NCI-H1092 (cell line): ENCODE measurements around the gene DGAT2.
"Not testable (repeated sequence)": the region's sequence is repeated elsewhere in the genome, so short reads cannot be mapped to it uniquely, and the experiment has no call there.

Experiments used
- DNase-seq: peaks from one replicate; lab custom pipeline; 2025; lab: John Stamatoyannopoulos, UW

Gene DGAT2

DNA sequence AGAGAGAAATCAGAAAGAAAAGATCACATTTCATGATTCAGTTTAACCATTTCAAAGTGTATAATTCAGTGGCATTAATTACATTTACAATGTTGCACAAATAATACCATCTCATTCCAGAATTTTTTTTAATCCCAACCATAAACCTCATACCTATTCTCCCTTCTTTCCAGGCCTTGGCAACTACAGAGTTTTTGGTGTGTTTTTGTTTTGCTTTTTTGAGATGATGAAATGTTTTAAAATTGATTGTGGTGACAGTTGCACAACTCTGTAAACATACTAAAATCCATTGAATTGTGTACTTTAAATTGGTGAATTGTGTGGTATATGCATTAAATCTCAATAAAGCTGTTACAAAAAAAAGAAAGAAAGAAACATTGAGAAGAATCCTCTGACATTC is 13.6 kb upstream of the DGAT2 start:
- DNase-seq = not testable (repeated sequence)

DNA sequence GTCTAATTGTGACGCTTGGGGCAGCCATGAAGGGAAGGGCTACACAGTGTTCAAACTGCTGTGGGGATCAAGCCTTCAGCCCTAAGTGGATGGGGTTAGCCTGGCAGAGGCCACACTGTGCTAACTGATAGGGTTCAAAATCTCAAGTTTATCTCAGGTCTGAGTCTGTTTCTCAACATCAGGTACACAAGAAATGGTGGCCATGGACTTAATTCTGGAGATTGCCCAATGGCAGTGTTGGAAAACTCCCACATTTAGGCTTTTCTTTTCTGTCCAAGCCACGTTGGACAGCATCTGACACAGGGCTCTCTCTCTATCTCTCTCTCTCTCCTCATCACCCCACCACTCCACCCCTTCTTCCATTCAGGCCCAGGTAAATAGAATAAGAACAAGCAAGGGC is 10.9 kb upstream of the DGAT2 start:
- no peak for DNase-seq

DNA sequence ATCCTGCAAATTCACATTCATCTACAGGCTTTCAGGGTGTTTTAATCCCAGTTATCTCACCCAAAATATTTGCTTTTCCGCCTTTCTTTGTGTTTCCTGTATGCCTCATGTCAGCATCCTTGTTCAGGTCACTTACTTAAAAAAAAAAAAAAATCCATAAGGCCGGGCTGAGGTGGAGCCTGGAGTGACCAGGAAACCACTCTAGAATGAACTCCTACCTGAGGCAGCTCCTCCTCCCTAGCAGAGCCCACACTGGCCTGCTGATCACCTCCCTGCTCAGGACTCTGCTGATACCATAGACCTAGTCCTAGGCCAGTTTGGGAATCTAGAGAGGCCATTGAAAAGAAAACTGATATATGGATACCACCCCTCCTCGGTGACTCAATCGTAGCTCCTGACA is 8.7 kb upstream of the DGAT2 start:
- no peak for DNase-seq

DNA sequence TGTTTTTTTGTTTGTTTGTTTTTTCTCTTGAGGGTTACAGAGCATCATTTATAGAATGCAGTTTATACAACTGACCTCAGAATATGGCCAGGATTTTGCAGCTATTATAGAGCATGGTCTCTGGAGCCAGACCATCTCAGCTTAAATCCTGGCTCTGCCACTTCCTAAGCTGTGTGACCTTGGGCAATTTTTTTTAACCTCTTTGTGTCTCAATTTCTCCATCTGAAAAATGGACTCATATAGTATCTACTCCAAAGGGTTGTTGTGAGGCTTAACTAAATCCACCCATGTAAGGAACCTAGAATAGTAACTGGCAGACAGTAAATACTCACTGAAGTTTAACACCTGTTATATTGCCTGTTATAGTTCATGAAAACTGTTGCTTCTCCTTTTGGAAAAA is 8.3 kb upstream of the DGAT2 start:
- no peak for DNase-seq

DNA sequence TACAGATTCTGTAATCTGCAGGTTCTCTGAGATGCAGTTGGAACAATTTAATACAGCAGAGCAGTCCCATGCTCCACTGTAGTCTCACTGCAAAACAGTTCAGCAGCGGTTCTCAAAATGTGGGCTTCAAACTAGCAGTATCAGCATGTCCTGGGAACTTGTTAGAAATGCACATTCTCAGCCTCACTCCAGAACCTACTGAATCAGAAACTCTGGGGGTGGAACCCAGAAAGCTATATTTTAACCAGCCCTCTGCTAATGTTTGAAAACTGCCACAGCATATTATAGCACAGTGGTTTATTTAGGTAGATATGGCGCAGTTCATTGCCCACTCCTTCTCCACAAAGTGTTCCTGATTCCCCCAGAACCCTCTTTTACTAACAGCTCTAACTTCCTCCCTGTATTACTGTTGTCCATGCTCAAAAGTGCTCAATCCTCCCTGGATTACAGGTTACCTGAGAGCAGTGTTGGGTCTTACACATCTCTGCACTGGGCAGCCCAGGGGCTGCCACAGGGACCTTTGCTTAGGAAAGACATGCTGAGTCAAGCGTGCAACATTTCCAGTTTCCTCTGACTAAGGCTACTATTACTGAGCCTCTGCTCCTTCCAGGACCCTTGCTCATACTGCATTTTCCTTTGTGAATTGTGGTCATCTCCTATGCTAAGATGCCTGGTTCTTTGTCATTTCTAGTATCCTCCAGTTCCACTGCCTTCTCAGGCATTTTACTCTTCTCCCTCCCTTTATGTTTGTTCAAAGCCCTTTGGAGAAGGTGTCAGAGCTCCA is 7.7 kb upstream of the DGAT2 start:
- no peak for DNase-seq

DNA sequence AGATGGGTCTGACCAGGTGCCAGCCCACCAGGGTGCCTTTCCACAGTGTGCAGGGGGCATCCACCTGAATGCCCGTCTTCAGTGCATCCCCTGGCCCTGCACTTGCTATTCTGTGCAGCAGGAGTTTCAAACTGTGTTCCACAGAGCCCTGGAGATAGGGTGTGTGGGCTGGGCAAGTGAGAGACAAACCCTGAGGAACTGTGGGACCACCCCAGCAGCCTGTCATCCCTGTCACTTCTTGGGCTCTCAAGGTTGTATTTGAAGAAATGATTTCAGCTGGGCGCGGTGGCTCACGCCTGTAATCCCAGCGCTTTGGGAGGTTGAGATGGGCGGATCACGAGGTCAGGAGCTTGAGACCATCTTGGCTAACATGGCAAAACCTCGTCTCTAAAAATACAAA is 6.4 kb upstream of the DGAT2 start:
- DNase-seq = no peak

DNA sequence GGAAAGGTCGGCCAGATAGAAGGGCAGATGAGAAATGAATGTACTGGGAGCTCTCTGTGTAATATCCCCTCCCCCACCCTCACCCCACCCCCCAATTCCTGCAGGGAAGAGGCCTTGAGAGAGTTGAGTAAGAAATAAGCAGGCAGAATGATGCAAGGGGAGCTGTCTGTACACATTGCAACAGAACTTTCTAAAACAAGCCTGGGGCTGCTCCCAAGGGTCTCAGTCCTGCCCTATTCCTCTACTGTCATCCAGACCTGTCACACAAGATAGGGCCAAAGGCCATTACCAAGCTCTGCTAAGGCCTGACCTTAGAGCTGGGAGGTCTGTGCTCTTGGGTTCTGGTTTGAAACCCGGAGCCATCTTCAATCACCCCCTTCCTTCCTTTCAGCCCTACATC is 5.7 kb upstream of the DGAT2 start:
- DNase-seq = no peak

DNA sequence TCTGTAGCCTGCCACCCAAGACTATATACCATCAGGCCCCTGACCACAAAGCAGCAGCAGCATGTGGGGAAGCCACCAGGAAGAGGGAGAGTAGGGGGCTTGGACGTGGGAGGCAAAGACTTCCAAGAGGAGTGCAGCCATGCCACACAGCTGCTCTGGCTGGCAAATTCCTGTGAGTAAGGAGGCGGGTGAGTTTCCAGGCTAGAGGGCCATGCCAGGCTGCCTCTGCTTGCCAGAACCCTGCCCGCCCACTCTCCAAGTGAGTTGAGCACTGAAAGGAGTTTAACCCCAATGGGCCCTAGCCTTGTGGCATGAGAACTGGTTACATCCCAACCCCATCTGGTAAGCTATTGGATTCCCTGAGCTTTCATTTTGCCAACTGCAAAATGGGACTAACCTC is 4.7 kb upstream of the DGAT2 start:
- no peak for DNase-seq

DNA sequence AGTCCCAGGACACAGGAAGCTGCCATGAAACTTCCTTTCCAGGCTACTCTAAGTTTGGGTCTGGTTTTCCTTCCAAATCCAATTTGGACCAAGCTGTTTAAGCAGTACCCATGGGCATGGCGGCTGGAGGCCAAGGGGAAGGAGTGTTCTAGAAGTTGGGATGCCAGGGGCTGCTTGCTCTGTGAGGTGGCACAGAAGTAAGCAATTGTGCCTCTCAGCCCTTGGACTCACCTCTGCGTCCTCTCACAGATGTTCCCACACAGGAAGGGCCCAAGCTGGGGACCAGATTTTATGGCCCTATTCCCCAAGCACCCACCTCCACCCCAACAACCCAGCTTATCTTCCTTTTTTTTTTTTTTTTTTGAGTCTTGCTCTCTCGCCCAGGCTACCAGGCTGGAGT is 3.5 kb upstream of the DGAT2 start:
- no peak for DNase-seq

DNA sequence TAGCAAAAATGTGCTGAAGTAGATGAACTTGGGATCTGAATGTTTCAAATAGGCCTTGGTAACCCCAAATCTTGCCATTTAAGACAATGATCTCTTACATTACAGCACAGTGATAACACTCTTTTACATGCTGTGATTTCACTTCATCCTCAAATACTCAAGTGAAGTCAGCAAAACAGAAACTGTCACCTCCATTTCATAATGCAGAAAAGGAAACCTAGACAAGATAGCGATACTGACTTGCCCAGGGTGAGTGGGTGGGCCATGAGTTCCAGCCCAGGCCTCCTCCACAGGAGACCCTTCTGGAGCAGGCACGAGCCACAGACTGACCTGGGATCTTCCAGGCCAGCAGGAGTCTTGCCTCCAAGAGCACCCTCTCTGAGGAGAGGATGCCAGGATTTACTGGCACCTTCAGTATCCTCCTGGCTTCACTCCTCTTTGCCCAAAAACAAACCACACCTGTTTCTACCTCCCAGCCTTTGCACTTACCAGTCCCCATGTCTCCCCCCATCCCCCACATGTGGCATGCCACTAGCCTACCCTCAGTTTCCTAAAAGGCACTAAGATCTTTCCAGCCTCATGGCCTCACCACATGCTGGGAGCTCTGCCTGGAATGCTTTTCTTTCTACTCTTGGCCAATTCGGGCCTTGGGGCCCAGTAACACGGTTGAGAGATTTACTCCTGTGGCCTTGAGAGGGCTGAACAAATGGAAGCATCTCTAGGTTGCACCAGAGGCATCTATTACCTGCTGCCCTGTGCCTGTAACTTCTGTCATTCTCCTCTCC is 1.9 kb upstream of the DGAT2 start:
- no peak for DNase-seq

DNA sequence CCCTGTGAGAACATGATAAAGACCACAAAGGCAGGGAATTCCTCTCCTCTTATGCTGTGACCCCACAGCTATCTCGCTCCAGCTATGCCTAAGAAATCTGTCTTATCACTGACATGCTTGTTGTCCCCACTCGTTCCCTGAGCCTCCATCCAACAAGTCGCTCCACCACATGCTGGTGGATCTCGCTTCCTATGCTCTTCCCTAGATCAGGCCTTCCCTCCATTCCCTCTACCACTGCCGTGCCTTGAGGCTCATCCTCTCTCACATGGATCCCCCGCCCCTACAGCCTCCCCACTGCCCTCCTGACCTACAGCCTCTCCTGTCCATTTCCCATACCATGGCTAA is 1.4 kb upstream of the DGAT2 start:
- no peak for DNase-seq

DNA sequence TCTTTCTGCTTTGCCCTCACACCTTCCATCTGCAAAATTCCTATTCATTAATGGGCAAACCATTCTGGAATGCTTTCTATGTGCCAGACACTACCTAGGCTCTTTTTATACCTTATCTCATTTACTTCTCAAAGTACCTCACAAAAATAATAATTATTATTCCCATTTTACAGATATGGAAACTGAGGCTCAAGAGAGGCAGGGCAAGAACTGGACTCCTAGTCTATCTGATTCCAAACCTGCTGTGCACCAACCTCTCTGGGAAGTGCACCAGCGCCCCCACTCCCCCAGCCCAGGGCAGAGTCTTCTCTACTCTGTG is 826 bp upstream of the DGAT2 start:
- no peak for DNase-seq

DNA sequence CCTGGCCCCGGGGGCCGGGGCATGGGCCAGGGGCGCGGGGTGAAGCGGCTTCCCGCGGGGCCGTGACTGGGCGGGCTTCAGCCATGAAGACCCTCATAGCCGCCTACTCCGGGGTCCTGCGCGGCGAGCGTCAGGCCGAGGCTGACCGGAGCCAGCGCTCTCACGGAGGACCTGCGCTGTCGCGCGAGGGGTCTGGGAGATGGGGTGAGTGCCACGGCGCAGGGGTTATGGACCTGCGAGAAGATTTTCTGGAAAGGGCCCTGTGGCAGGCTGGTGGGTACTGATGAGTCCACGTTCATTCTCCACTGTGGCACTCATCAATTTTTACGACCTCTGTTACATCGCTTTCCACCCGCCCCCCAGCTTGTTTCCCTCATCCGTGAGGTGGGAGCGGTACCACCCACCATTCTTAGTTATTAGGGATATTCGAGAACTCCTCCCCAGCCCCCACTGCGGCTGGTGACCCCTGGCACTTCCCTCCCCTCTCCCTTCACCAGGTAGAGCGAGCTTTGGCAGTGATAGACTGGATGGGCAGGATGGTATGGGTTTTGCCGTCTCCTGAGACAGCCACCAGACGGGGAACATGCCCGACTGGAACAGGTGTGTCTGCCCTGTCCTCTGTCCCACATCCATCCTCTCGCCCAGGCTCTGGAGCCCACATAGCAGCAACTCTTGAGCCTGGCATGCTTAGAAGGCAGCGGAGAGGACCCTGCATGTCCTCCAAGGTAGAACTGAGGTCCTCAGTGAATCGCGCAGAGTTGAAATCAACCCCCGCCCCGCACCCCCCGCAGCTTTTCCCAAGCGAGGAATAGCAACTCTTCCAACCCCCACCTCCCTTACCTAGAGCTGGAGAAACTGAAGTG is 562 bp downstream of the DGAT2 start:
- DNase-seq = no peak

DNA sequence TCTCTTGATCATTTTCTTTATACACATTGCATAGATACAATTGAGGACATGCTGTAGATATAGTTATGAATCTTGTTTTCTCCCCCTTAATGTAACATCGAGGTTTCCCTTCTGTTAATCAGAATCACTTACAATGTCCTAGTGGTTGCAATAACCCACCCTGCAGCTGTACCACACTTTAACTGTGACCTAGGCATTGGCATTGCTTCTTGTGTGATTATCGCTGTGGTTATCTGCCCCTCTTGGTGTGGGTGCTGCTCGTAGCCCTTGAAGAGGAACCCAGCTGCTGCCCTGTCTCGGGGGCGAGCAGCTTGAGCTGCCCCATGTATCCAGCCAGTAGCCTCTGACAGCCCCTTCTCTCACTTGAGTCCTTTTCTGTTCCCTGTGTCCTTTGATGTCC is 1.5 kb downstream of the DGAT2 start:
- DNase-seq = no peak

DNA sequence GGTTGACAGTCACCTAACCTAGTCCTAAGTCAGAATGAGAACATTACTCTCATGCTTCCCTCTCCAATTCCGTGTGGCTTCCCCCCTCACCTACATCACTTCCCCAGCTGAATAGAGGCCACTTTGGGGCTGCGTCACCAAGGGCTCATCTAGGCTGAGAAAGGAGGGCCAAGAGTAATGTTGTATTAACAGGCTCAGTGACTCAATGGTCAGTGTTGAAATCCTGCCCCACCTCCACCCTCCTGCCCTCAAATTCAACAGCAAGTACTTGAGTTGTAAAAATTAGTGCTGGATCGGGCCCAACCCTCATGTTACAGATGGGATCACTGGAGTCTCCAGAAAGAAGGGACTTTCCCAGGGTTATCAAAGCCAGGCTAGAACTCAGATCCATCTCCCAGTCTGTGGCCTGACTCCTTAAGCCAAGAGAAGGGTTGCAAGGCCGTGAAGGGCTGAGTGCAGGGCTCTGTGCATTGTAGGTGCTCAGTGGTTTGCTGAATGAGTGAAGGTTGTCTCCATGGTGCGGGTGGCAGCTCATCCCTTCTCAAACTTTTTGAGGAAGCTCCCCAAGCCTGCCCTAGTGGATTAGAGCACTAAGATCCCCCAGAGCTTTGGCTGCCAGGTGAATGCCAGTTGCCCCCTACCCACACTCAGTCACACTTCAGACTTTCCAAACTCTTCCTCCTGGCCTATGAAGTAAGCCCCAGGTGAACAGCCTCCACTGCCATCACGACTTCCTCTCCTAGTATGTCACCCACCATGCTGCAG is 3.2 kb downstream of the DGAT2 start:
- no peak for DNase-seq

DNA sequence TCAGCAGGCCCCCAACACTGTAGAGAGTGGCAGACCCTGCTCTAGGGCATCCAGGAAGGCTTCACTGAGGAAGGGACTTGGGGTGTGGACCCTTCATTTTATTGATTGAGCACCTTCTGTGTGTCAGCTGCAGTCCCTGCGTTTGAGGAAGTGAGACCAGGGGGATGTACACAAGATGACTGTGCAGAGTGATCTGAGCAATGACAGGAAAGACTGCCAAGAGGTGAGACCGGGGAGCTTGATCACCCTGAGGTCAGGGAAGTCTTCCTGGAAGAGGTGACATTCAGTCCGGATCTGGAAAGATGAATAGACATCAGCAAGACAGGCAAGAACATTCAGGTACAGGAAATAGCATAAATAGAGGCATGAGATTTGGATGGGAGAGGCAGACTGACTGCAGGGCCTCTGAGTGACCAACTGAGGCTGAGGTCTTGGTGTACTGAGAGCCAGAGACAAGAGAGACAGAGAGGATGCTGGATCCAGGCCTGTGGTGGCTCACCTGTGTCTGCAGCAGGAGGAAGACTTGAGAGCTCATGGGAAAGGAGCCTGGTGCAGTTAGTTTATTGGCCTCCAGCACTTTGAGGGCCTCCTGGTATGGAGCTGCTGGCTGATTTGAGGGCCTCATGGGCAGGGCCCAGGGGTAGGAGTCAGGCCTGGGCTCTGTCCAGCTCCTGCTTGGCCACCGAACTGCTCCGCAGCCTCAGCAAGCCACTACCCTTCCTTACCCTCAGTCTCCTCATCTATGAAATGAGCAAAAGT is 5.2 kb downstream of the DGAT2 start:
- DNase-seq = no peak

DNA sequence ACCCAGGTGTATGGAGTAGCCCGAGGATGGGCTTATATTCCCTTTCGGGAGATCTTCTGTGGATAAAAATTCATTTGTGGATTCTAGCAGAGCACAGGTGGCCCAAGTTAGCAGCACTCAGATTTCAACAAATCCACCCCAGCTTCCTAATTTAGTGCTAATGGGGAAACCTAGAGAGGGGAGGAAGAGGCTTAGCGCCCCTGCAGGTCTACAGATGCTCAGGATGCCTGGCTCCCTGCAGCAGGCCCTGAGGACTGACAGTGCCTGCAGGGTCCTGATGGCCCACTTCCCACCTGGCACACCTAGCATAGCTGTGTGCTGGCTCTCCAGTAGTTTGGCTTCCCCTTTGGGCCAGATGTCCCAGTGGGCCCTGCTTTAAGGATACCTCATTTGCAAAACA is 6.5 kb downstream of the DGAT2 start:
- no peak for DNase-seq

DNA sequence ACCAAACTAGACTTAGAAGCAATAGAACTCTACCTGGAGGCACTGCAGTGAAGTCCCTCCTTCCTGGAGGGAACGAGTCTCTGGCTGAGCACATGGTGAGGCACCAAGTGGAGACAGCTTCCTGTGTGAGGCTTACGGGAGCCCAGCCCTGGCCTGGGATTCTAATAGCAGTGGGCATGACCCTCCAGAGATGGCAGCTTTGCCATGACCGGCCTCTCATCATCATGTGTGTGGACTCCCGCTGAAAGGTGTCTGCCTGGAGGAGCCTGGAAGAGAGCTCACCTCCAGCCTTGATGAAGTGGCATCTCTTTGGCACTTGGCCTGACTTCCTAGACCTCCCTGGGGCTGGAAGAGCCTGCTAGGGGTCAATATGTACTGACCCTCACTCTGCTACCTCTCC is 8.0 kb downstream of the DGAT2 start:
- DNase-seq = no peak

DNA sequence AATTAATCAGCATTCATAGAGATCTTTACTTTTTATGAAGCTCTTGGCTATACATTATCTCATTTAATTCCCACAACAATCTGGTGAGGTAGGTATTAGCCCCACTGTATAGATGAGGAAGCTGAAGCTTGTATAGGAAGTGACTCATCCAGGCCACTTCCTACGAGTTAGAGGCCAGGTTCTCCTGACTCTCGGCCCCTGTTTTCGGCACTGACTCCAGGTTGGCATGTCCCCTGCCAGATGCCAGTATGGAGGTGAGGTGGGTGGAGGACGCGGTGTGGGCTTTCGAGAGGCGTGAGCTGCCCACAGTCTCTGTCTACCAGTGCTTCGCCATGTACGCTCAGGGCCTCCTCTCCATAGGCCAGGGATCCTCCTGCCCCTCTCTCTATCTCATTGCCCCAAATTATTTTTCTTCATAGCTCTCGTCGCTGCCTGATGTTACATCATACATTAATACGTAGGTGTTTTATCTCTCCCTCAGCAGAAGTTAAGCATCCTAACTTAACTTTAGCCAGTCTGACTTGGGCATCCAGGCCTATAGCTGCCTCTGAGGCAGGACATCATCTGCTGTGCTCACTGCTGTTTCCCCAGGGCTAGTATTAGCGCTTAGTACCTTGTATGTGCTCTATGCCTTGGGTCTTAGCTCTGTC is 9.0 kb downstream of the DGAT2 start:
- no peak for DNase-seq

DNA sequence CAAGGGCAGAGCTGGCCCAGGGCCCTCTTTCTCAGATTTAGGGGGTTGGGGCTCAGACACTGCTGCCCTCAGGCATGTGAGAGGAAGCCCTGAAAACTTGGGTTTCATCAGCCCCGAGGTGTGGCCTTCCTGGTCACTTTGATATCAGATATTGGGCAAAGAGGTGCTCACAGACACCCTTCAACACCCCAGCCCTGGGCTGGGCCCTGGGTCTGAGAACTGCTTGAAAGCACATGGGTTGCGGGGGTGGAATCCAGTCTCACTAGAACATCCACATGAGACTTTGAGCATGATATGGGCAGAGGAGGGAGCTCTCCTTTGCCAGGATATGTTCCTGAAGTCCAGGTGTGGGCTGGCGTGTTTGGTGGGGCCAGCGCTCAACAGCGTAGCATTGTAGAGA is 10.4 kb downstream of the DGAT2 start:
- no peak for DNase-seq

DNA sequence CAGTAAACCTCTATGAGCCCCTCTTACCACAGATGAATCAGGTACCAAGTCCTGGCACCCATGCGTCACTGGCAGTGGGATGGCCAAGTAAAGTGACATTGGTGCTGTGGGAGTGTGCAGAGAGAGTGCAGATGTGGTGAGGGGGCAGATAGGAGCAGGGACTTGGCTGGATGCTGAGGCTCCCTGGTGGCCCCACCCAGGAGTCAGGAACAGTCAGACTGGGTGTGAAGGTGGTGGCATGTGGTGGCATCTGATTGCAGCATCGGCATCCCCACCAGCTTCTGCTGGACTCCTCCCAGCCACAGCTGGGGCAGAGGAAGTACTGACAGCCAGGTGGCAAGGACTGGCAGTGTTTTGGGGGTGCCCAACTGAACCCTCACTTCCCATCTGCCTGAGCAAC is 11.4 kb downstream of the DGAT2 start:
- no peak for DNase-seq
